ENCODE measurements around the gene MED13L. TPM values are rescaled to one million over a fixed set of nuclear protein-coding genes. Genes with fewer than 3 reads are reported as not detected.

MED13L gene
- total and polyA plus RNA-seq, 3 donors from 2014 or later: 56.4 to 173 (median 133) TPM

GRCh38 chr12:116009805-116010204 lies 267.7 kb downstream of the MED13L start:
- no peaks in the 10 kb centered on the region for H3K36me3 ChIP-seq (ENCODE audit: low read depth, missing control alignments)
- DNase-seq: no peak
- H3K27ac ChIP-seq: no peak overlapping the region
- H3K9me3 ChIP-seq: no peaks in the 10 kb centered on the region
- 71 to 76% methylated on average over 4 of the region's 4 CpGs for WGBS, 2 donors
- no peaks in the 10 kb centered on the region for H3K4me1 ChIP-seq
- intact Hi-C loops (cut with DNase I; ENCODE audit: low total_unique reads): no loop called here
- H3K27me3 ChIP-seq: no peaks in the 10 kb centered on the region
- TF ChIP-seq CTCF (IDR thresholded peaks at IDR 0.05) (peak; percentile 3 to 31 (median 12)), POLR2A (IDR thresholded peaks at IDR 0.05) (no peak)
- H3K4me3 ChIP-seq: no peak overlapping the region

- H3K27ac ChIP-seq: no peak overlapping the region
- H3K4me1 ChIP-seq: no peaks in the 10 kb centered on the region
- H3K4me3 ChIP-seq: no peak overlapping the region
- TF ChIP-seq POLR2A (IDR thresholded peaks at IDR 0.05) (no peak), CTCF (IDR thresholded peaks at IDR 0.05) (no peak)
- DNase-seq: no peak
- 87 to 94% methylated on average over 2 of the region's 2 CpGs for WGBS, 2 donors
- H3K9me3 ChIP-seq: no peaks in the 10 kb centered on the region
- H3K36me3 ChIP-seq (ENCODE audit: low read depth, missing control alignments): no peaks in the 10 kb centered on the region
- H3K27me3 ChIP-seq: no peaks in the 10 kb centered on the region
- intact Hi-C loops (cut with DNase I; ENCODE audit: low total_unique reads): no loop called here
Measured at GRCh38 chr12:116006141-116006540, 271.4 kb downstream of the MED13L start.

- no peak for TF ChIP-seq POLR2A (IDR thresholded peaks at IDR 0.05)
- no peak for TF ChIP-seq CTCF (IDR thresholded peaks at IDR 0.05)
- intact Hi-C loops (cut with DNase I; ENCODE audit: low total_unique reads): no loop called here
- WGBS, 2 donors: 85 to 86% methylated on average over 6 of the region's 6 CpGs
- no peaks in the 10 kb centered on the region for H3K27me3 ChIP-seq
- DNase-seq: no peak
- H3K4me3 ChIP-seq: no peak overlapping the region
- H3K4me1 ChIP-seq: no peaks in the 10 kb centered on the region
- H3K27ac ChIP-seq: no peak overlapping the region
- no peaks in the 10 kb centered on the region for H3K9me3 ChIP-seq
- no peaks in the 10 kb centered on the region for H3K36me3 ChIP-seq (ENCODE audit: low read depth, missing control alignments)
Measured at GRCh38 chr12:116002890-116003536, 274.5 kb downstream of the MED13L start.

GRCh38 chr12:116000252-116000651 lies 277.2 kb downstream of the MED13L start:
- intact Hi-C loops (cut with DNase I; ENCODE audit: low total_unique reads): no loop called here
- Histone ChIP-seq H3K27me3 (no peaks in the 10 kb centered on the region), H3K36me3 (ENCODE audit: low read depth, missing control alignments) (no peaks in the 10 kb centered on the region), H3K9me3 (no peaks in the 10 kb centered on the region), H3K27ac (no peak overlapping the region), H3K4me1 (no peaks in the 10 kb centered on the region), H3K4me3 (no peak overlapping the region)
- TF ChIP-seq CTCF (IDR thresholded peaks at IDR 0.05): no peak
- TF ChIP-seq POLR2A (IDR thresholded peaks at IDR 0.05): no peak
- WGBS, 2 donors: 45 to 71% methylated on average over 5 of the region's 5 CpGs
- DNase-seq: no peak

- TF ChIP-seq CTCF (IDR thresholded peaks at IDR 0.05) (no peak), POLR2A (IDR thresholded peaks at IDR 0.05) (no peak)
- 76 to 89% methylated on average over 2 of the region's 2 CpGs for WGBS, 2 donors
- H3K27ac ChIP-seq: no peak overlapping the region
- no peaks in the 10 kb centered on the region for H3K27me3 ChIP-seq
- no peak for DNase-seq
- H3K4me1 ChIP-seq: no peaks in the 10 kb centered on the region
- H3K4me3 ChIP-seq: no peak overlapping the region
- H3K9me3 ChIP-seq: no peaks in the 10 kb centered on the region
- intact Hi-C loops (cut with DNase I; ENCODE audit: low total_unique reads): no loop called here
- H3K36me3 ChIP-seq (ENCODE audit: low read depth, missing control alignments): no peaks in the 10 kb centered on the region
Measured at GRCh38 chr12:115999582-115999981, 277.9 kb downstream of the MED13L start.

All from testis (tissue), 3 donors.